HCT116 (cell line): ENCODE measurements around the gene DTD1.

ENCODE experiments used
- CEBPB ChIP-seq: IDR thresholded peaks from 2 replicates; pipeline ENCODE4 v1.6.1; 2012; ENCODE audit warnings: low read depth
- EZH2 ChIP-seq: fragments of 200-600 bp; sonication (generic); IDR thresholded peaks from 2 replicates; pipeline ENCODE4 v1.6.1; 2017; ENCODE audit warnings: antibody characterized with exemption, mixed run types
- POLR2A ChIP-seq: IDR thresholded peaks from 2 replicates; pipeline ENCODE4 v1.7.0; 2011; ENCODE audit warnings: borderline replicate concordance; ENCODE audit not compliant: insufficient read depth, insufficient read length; ENCODE audit errors: extremely low read depth
- ZFX ChIP-seq: fragments of 450-650 bp; IDR thresholded peaks from 2 replicates; pipeline ENCODE4 v1.6.1; 2017
- TF ChIP-seq, protein P1 (sequence below), 3 experiments: fragments of 200-600 bp in 1 of 3; sonication (generic) in 1 of 3; IDR thresholded peaks in 2 of 3; conservative IDR thresholded peaks in 1 of 3; 2 replicates each; pipeline ENCODE4 v1.5.1; 2012 to 2017; ENCODE audit warnings: low read depth in 2 of 3, low read length in 2 of 3, antibody characterized with exemption in 1 of 3, borderline replicate concordance in 1 of 3, control low read depth in 1 of 3, mild to moderate bottlenecking in 1 of 3, mixed read lengths in 1 of 3, mixed run types in 1 of 3, moderate library complexity in 1 of 3; ENCODE audit not compliant: insufficient read depth in 1 of 3

DNA sequence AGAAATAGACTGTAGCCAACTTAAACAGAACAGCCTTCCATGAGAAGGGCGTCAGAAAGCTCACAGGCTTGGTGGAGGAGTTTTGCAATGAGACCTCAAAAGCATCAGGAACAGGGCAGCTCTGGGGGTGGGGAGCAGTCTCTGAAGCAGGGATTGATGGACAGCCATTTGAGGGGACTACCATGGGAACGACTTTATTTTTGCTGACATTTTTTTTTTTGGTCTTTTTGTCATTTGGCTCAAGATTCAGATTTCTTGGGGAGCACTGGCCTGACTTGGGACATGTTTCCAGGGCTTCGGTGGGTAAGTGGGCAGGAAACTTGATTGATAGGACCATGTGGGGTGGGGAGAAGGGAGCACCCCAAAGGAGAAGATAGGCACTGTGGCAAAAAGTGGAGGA is 193.7 kb downstream of the DTD1 start:
- TF ChIP-seq ZFX (no peak), EZH2 (no peak), CEBPB (no peak), POLR2A (no peak)
- TF ChIP-seq, protein P1, sequence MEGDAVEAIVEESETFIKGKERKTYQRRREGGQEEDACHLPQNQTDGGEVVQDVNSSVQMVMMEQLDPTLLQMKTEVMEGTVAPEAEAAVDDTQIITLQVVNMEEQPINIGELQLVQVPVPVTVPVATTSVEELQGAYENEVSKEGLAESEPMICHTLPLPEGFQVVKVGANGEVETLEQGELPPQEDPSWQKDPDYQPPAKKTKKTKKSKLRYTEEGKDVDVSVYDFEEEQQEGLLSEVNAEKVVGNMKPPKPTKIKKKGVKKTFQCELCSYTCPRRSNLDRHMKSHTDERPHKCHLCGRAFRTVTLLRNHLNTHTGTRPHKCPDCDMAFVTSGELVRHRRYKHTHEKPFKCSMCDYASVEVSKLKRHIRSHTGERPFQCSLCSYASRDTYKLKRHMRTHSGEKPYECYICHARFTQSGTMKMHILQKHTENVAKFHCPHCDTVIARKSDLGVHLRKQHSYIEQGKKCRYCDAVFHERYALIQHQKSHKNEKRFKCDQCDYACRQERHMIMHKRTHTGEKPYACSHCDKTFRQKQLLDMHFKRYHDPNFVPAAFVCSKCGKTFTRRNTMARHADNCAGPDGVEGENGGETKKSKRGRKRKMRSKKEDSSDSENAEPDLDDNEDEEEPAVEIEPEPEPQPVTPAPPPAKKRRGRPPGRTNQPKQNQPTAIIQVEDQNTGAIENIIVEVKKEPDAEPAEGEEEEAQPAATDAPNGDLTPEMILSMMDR (IDR thresholded peaks at IDR 0.05 in 2 of 3, conservative IDR thresholded peaks at IDR 0.05 in 1 of 3; ENCODE audit: borderline replicate concordance in 1 of 3, insufficient read depth in 1 of 3, low read depth in 2 of 3, low read length in 2 of 3): no peak
